Measurements from ENCODE around the gene CCNT1.
"Not testable (repeated sequence)": the region's sequence is repeated elsewhere in the genome, so short reads cannot be mapped to it uniquely, and the experiment has no call there.

Gene CCNT1

GRCh38 chr12:48690990-48691389 is 25.5 kb downstream of the CCNT1 start:
- DNase-seq, result no peak

- no peak for DNase-seq
Observed at GRCh38 chr12:48690436-48690835, 26.1 kb downstream of the CCNT1 start.

GRCh38 chr12:48688836-48689235 is 27.7 kb downstream of the CCNT1 start:
- peak; percentile 58 to 84 for DNase-seq

GRCh38 chr12:48687592-48687991 is 28.9 kb downstream of the CCNT1 start:
- no peak for DNase-seq

- no peak for DNase-seq
Observed at GRCh38 chr12:48686615-48687334, 29.7 kb downstream of the CCNT1 start.

- no peak for DNase-seq
Observed at GRCh38 chr12:48686037-48686595, 30.4 kb downstream of the CCNT1 start.

- no peak for DNase-seq
Observed at GRCh38 chr12:48683534-48683933, 33.0 kb downstream of the CCNT1 start.

GRCh38 chr12:48682927-48683326 is 33.6 kb downstream of the CCNT1 start:
- DNase-seq, result no peak

- not testable (repeated sequence) for DNase-seq
Observed at GRCh38 chr12:48682533-48682905, 34.0 kb downstream of the CCNT1 start.

- peak; percentile 95 to 98 for DNase-seq
Observed at GRCh38 chr12:48681710-48682532, 34.6 kb downstream of the CCNT1 start, which contains the start of gene KANSL2. Gene KANSL2, minus strand, starts transcription at chr12:48682238. Its CDS starts 606 bp downstream, at chr12:48681632.

GRCh38 chr12:48681399-48681709 is 35.2 kb downstream of the CCNT1 start:
- DNase-seq, result peak in 1 of 2 experiments; percentile 51

GRCh38 chr12:48680861-48681260 is 35.6 kb downstream of the CCNT1 start:
- no peak for DNase-seq

- no peak for DNase-seq
Observed at GRCh38 chr12:48678551-48679185, 37.8 kb downstream of the CCNT1 start.

- DNase-seq, result no peak
Observed at GRCh38 chr12:48671231-48671856, 45.2 kb downstream of the CCNT1 start.

- DNase-seq, result no peak
Observed at GRCh38 chr12:48668996-48669395, 47.5 kb downstream of the CCNT1 start.

- DNase-seq, result no peak
Observed at GRCh38 chr12:48659863-48660262, 56.6 kb downstream of the CCNT1 start.

- no peak for DNase-seq
Observed at GRCh38 chr12:48651681-48652080, 64.8 kb downstream of the CCNT1 start.

- DNase-seq, result not testable (repeated sequence)
Observed at GRCh38 chr12:48645354-48645753, 71.2 kb downstream of the CCNT1 start.

GRCh38 chr12:48643011-48643410 is 73.5 kb downstream of the CCNT1 start:
- no peak for DNase-seq

GRCh38 chr12:48641752-48642555 is 74.6 kb downstream of the CCNT1 start:
- not testable (repeated sequence) for DNase-seq

GRCh38 chr12:48640854-48641253 is 75.7 kb downstream of the CCNT1 start:
- no peak for DNase-seq

- DNase-seq, result no peak
Observed at GRCh38 chr12:48640428-48640827, 76.1 kb downstream of the CCNT1 start.
